H1 (cell line): Measurements from ENCODE around the gene SKAP2. TPM values are rescaled to one million over a fixed set of nuclear protein-coding genes. Genes with fewer than 3 reads are reported as not detected.

Experiments
- CTCF ChIA-PET: fragments of 300-600 bp; sonication (Branson Sonifier 250); formaldehyde crosslinking; loops from one replicate; lab custom pipeline; 2021; ENCODE audit not compliant: partially characterized antibody; lab: Charles Lee
- POLR2A ChIA-PET: fragments of 300-600 bp; sonication (Branson Sonifier 250); formaldehyde crosslinking; loops from one replicate; lab custom pipeline; 2021; ENCODE audit warnings: inconsistent platforms; ENCODE audit not compliant: partially characterized antibody; lab: Charles Lee
- DNase-seq, 2 experiments: peaks; one replicate each; pipeline versions ENCODE4 v3.0.0 to v3.0.0-alpha.2; 2010 to 2022; ENCODE audit warnings: low spot score in 2 of 2, low read depth in 1 of 2, mixed read lengths in 1 of 2
- FAIRE-seq: peaks from 2 replicates; lab custom pipeline; 2011; peaks lifted over from hg19 to GRCh38; lab: Jason Lieb, UNC
- H2AFZ ChIP-seq: 2 replicates; pipeline ENCODE4 v1.8.1; 2012; ENCODE audit warnings: low read length, inconsistent platforms
- H2AK5ac ChIP-seq: 2 replicates; pipeline ENCODE4 v1.6.1; 2013; ENCODE audit warnings: low read depth, low read length
- H2BK120ac ChIP-seq: replicated peaks from 2 replicates; pipeline ENCODE3; 2013; ENCODE audit warnings: low read depth, low read length, inconsistent platforms
- H2BK12ac ChIP-seq: 2 replicates; pipeline ENCODE4 v1.6.1; 2013; ENCODE audit warnings: low read depth, low read length
- H2BK15ac ChIP-seq: 2 replicates; pipeline ENCODE4 v1.6.1; 2013; ENCODE audit warnings: low read length
- H2BK20ac ChIP-seq: 2 replicates; pipeline ENCODE4 v1.6.1; 2013; ENCODE audit warnings: low read length
- H2BK5ac ChIP-seq: 2 replicates; pipeline ENCODE4 v1.6.1; 2013; ENCODE audit warnings: low read depth, low read length
- H3K14ac ChIP-seq: 2 replicates; pipeline ENCODE4 v1.6.1; 2013; ENCODE audit warnings: inconsistent platforms; ENCODE audit not compliant: insufficient read length
- H3K18ac ChIP-seq: 2 replicates; pipeline ENCODE4 v1.6.1; 2013; ENCODE audit warnings: low read length; ENCODE audit errors: extremely low read depth
- H3K23ac ChIP-seq: 2 replicates; pipeline ENCODE4 v1.6.1; 2013; ENCODE audit warnings: inconsistent platforms; ENCODE audit not compliant: insufficient read length
- H3K23me2 ChIP-seq: 2 replicates; pipeline ENCODE4 v1.6.1; 2013; ENCODE audit warnings: low read depth, low read length
- H3K27ac ChIP-seq: 2 replicates; pipeline ENCODE4 v1.6.1; 2011; ENCODE audit warnings: low read depth, low read length, inconsistent platforms
- H3K27me3 ChIP-seq, 4 experiments: replicated peaks in 1 of 4; 1 replicate in 1 of 4; 2 replicates in 3 of 4; pipeline versions ENCODE4 v1.6.1 to v1.8.1; 2011 to 2013; ENCODE audit warnings: low read length in 3 of 4, mild to moderate bottlenecking in 3 of 4, inconsistent platforms in 2 of 4, mixed read lengths in 2 of 4, moderate library complexity in 1 of 4; ENCODE audit not compliant: control insufficient read depth in 3 of 4, insufficient read depth in 3 of 4; ENCODE audit errors: extremely low read depth in 1 of 4
- H3K36me3 ChIP-seq, 4 experiments: 2 replicates each; pipeline versions ENCODE4 v1.6.1 to v1.8.1; 2011 to 2013; ENCODE audit warnings: mild to moderate bottlenecking in 4 of 4, low read length in 3 of 4, moderate library complexity in 2 of 4, control low read depth in 1 of 4, inconsistent platforms in 1 of 4; ENCODE audit not compliant: insufficient read depth in 4 of 4, control insufficient read depth in 2 of 4
- H3K4ac ChIP-seq: replicated peaks from 2 replicates; pipeline ENCODE3; 2013; ENCODE audit warnings: low read length, low read depth, mixed read lengths, inconsistent platforms; ENCODE audit not compliant: insufficient read length
- H3K4me1 ChIP-seq, 4 experiments: replicated peaks in 1 of 4; 1 replicate in 1 of 4; 2 replicates in 3 of 4; pipeline versions ENCODE4 v1.6.1 to v1.8.1; 2011 to 2013; ENCODE audit warnings: low read length in 3 of 4, inconsistent platforms in 2 of 4, mixed read lengths in 1 of 4; ENCODE audit not compliant: insufficient read depth in 4 of 4, control insufficient read depth in 3 of 4
- H3K4me2 ChIP-seq, 2 experiments: 2 replicates each; pipeline versions ENCODE4 v1.6.1 to v1.8.1; 2011 to 2013; ENCODE audit warnings: low read depth in 2 of 2, low read length in 2 of 2, control low read depth in 1 of 2, inconsistent platforms in 1 of 2, mild to moderate bottlenecking in 1 of 2; ENCODE audit not compliant: insufficient read depth in 1 of 2
- H3K4me3 ChIP-seq, 4 experiments: fragments of 200-600, 300-600 bp in 1 of 4; sonication (generic), shearing (Covaris generic), sonication (Bioruptor Twin) in 1 of 4; 2 replicates each; pipeline versions ENCODE4 v1.5.1 to v1.8.1; 2011 to 2016; ENCODE audit warnings: low read length in 4 of 4, low read depth in 3 of 4, control low read depth in 2 of 4, inconsistent platforms in 2 of 4, mild to moderate bottlenecking in 2 of 4, mixed read lengths in 1 of 4, moderate library complexity in 1 of 4; ENCODE audit not compliant: insufficient read depth in 2 of 4; ENCODE audit errors: extremely low read depth in 1 of 4
- H3K56ac ChIP-seq: replicated peaks from 2 replicates; pipeline ENCODE3; 2013; ENCODE audit warnings: low read depth, mild to moderate bottlenecking, mixed read lengths, low read length, inconsistent platforms; ENCODE audit not compliant: insufficient read length
- H3K79me1 ChIP-seq: 2 replicates; pipeline ENCODE4 v1.6.1; 2013; ENCODE audit warnings: low read depth, low read length, control low read depth
- H3K79me2 ChIP-seq, 2 experiments: 2 replicates each; pipeline versions ENCODE4 v1.6.1 to v1.8.1; 2012 to 2013; ENCODE audit warnings: low read length in 2 of 2, mild to moderate bottlenecking in 2 of 2, inconsistent platforms in 1 of 2; ENCODE audit not compliant: insufficient read depth in 2 of 2, control insufficient read depth in 1 of 2
- H3K9ac ChIP-seq, 4 experiments: replicated peaks in 1 of 4; 1 replicate in 1 of 4; 2 replicates in 3 of 4; pipeline versions ENCODE4 v1.6.1 to v1.8.1; 2011 to 2013; ENCODE audit warnings: low read depth in 3 of 4, low read length in 3 of 4, control low read depth in 2 of 4, mild to moderate bottlenecking in 2 of 4, moderate library complexity in 2 of 4, inconsistent platforms in 1 of 4; ENCODE audit errors: extremely low read depth in 1 of 4
- H3K9me3 ChIP-seq, 2 experiments: 2 replicates each; pipeline versions ENCODE4 v1.6.1 to v1.8.1; 2012 to 2013; ENCODE audit warnings: mild to moderate bottlenecking in 2 of 2, moderate library complexity in 2 of 2, control low read depth in 1 of 2, inconsistent platforms in 1 of 2, low read depth in 1 of 2, low read length in 1 of 2, mixed read lengths in 1 of 2; ENCODE audit not compliant: insufficient read depth in 2 of 2
- H4K20me1 ChIP-seq, 2 experiments: replicated peaks in 1 of 2; 2 replicates each; pipeline versions ENCODE3 to v1.8.1; 2011 to 2013; ENCODE audit warnings: inconsistent platforms in 2 of 2, low read length in 2 of 2, mild to moderate bottlenecking in 1 of 2; ENCODE audit not compliant: insufficient read depth in 2 of 2, control insufficient read depth in 1 of 2
- H4K5ac ChIP-seq: 2 replicates; pipeline ENCODE4 v1.6.1; 2013; ENCODE audit warnings: low read length, low read depth, mixed read lengths, inconsistent platforms; ENCODE audit not compliant: insufficient read length
- H4K8ac ChIP-seq: 2 replicates; pipeline ENCODE4 v1.8.0; 2013; ENCODE audit warnings: mild to moderate bottlenecking, moderate library complexity, low read length, inconsistent platforms; ENCODE audit not compliant: insufficient read depth; ENCODE audit errors: extremely low read depth
- H4K91ac ChIP-seq: replicated peaks from 2 replicates; pipeline ENCODE3; 2013; ENCODE audit warnings: low read length, mixed read lengths, inconsistent platforms; ENCODE audit not compliant: insufficient read length
- BACH1 ChIP-seq: IDR thresholded peaks from 2 replicates; pipeline ENCODE4 v1.6.1; 2012; ENCODE audit warnings: low read length, improper control_type of control experiment
- BRCA1 ChIP-seq: IDR thresholded peaks from 2 replicates; pipeline ENCODE4 v1.6.1; 2012; ENCODE audit warnings: low read depth, low read length, improper control_type of control experiment
- CBX5 ChIP-seq: fragments of 300-800, 300-1000 bp; sonication (generic); IDR thresholded peaks from 2 replicates; pipeline ENCODE4 v1.7.1; 2016; ENCODE audit warnings: antibody characterized with exemption, low read length, low read depth
- CBX8 ChIP-seq: fragments of 300-800, 300-1000 bp; sonication (generic); IDR thresholded peaks from 2 replicates; pipeline ENCODE4 v1.7.1; 2016; ENCODE audit warnings: low read depth, low read length, borderline replicate concordance
- CHD2 ChIP-seq: IDR thresholded peaks from 2 replicates; pipeline ENCODE4 v1.6.1; 2012; ENCODE audit warnings: low read length, improper control_type of control experiment
- CREB1 ChIP-seq: IDR thresholded peaks from 2 replicates; pipeline ENCODE4 v1.6.1; 2012; ENCODE audit warnings: inconsistent platforms
- HDAC2 ChIP-seq, 2 experiments: fragments of 300-600 bp in 1 of 2; sonication (generic) in 1 of 2; IDR thresholded peaks; 2 replicates each; pipeline ENCODE4 v1.6.1; 2011 to 2012; ENCODE audit warnings: low read depth in 2 of 2, low read length in 2 of 2, mild to moderate bottlenecking in 2 of 2, moderate library complexity in 2 of 2, borderline replicate concordance in 1 of 2, inconsistent platforms in 1 of 2
- POU5F1 ChIP-seq: IDR thresholded peaks from 2 replicates; pipeline ENCODE4 v1.6.1; 2011; ENCODE audit warnings: low read depth, mild to moderate bottlenecking, low read length, moderate library complexity
- RAD21 ChIP-seq, 2 experiments: IDR thresholded peaks in 1 of 2; conservative IDR thresholded peaks in 1 of 2; 2 replicates each; pipeline ENCODE4 v1.6.1; 2011; ENCODE audit warnings: low read depth in 2 of 2, low read length in 2 of 2, improper control_type of control experiment in 1 of 2, inconsistent platforms in 1 of 2, mild to moderate bottlenecking in 1 of 2, moderate library complexity in 1 of 2
- RNF2 ChIP-seq: fragments of 200-900, 300-1000 bp; sonication (generic); IDR thresholded peaks from 2 replicates; pipeline ENCODE4 v1.7.1; 2016; ENCODE audit warnings: borderline replicate concordance, low read depth, mild to moderate bottlenecking, antibody characterized with exemption, low read length; ENCODE audit not compliant: poor library complexity, severe bottlenecking; ENCODE audit errors: missing control alignments
- RXRA ChIP-seq: IDR thresholded peaks from 2 replicates; pipeline ENCODE4 v1.6.1; 2011; ENCODE audit warnings: low read depth, mild to moderate bottlenecking, low read length, moderate library complexity; ENCODE audit not compliant: insufficient read depth
- SAP30 ChIP-seq: fragments of 300-600 bp; sonication (generic); IDR thresholded peaks from 2 replicates; pipeline ENCODE4 v1.7.1; 2012; ENCODE audit warnings: low read length, moderate library complexity, mild to moderate bottlenecking, inconsistent platforms; ENCODE audit not compliant: insufficient read depth, insufficient replicate concordance
- SIX5 ChIP-seq: IDR thresholded peaks from 2 replicates; pipeline ENCODE4 v1.6.1; 2011; ENCODE audit warnings: mild to moderate bottlenecking, low read depth, low read length
- SUZ12 ChIP-seq: fragments of 200-600 bp; sonication (generic); IDR thresholded peaks from 2 replicates; pipeline ENCODE4 v1.6.1; 2012; ENCODE audit warnings: mild to moderate bottlenecking, inconsistent platforms, low read length, moderate library complexity, mixed read lengths
- TEAD4 ChIP-seq: IDR thresholded peaks from 2 replicates; pipeline ENCODE4 v1.6.1; 2012; ENCODE audit warnings: low read depth, low read length, inconsistent platforms, mixed read lengths
- WGBS, 2 experiments: shearing (Covaris generic) in 1 of 2; methylation state at CpG; one replicate each; pipeline versions ENCODE4 v1.1.6 to v1.1.7; 2013 to 2015; ENCODE audit warnings: low lambda C conversion rate in 2 of 2, mixed read lengths in 2 of 2, inconsistent platforms in 1 of 2, low coverage in 1 of 2, missing lambda C conversion rate in 1 of 2; ENCODE audit not compliant: insufficient replicate concordance in 2 of 2, insufficient coverage in 1 of 2, insufficient read length in 1 of 2; ENCODE audit errors: extremely low coverage in 1 of 2, missing lambda C conversion rate in 1 of 2; 5-methylcytosine and 5-hydroxymethylcytosine counted together
- polyA plus RNA-seq, 7 experiments: library from polyadenylated mRNA; depleted of rRNA in 3 of 7; stranded (reverse) in 5 of 7; unstranded in 2 of 7; fragments of >200 nt in 5 of 7; fragments of 200-250 nt in 2 of 7; gene quantifications; 1 replicate in 5 of 7; 2 replicates in 1 of 7; 4 replicates in 1 of 7; pipeline versions ENCODE4 v1.2.1 to v1.2.3, GENCODE V29; 2011 to 2013; ENCODE audit warnings: missing spikeins in 2 of 7, mixed read lengths in 2 of 7
- total RNA-seq: library from RNA; stranded (reverse); fragmentation: NEBNext Ultra II Directional; extraction: Animal tissue kit (Norgen Biotek cat#: 25700); gene quantifications from 2 replicates; pipeline ENCODE4 v1.2.1, GENCODE V29; 2021

The SKAP2 gene
- total and polyA plus RNA-seq, 2 of the 8 experiments (the other 6 are each of a cell fraction or from before 2014, with no cell fraction given) = 0.53 to 5.1 TPM

- Histone ChIP-seq H4K8ac (no peak overlapping the region), H4K91ac (no peak overlapping the region), H2BK120ac (no peak overlapping the region), H3K79me2 (no peaks in the 10 kb centered on the region), H2AK5ac (no peak overlapping the region), H2BK15ac (no peak overlapping the region), H4K5ac (no peak overlapping the region), H2BK5ac (no peak overlapping the region), H3K23ac (no peak overlapping the region), H3K4me2 (no peak overlapping the region), H3K18ac (no peak overlapping the region), H4K20me1 (no peaks in the 10 kb centered on the region), H3K79me1 (no peaks in the 10 kb centered on the region), H3K14ac (no peak overlapping the region), H3K4me3 (no peak overlapping the region), H2BK12ac (no peak overlapping the region), H3K23me2 (no peaks in the 10 kb centered on the region), H2BK20ac (no peak overlapping the region), H3K4me1 (no peaks in the 10 kb centered on the region), H3K9ac (no peak overlapping the region), H2AFZ (no peak overlapping the region), H3K27ac (no peak overlapping the region), H3K4ac (no peak overlapping the region), H3K36me3 (no peaks in the 10 kb centered on the region), H3K27me3 (no peaks in the 10 kb centered on the region; a peak in 1 of 7 replicates), H3K56ac (no peak overlapping the region), H3K9me3 (no peaks in the 10 kb centered on the region)
- 95% methylated on average over 1 of the region's 1 CpG; no CpG with 5 or more reads in 1 of the 2 experiments for WGBS, 2 experiments
- ChIA-PET CTCF (no interaction called here), POLR2A (no interaction called here)
- DNase-seq (no peak), FAIRE-seq (no peak)
- no peak for TF ChIP-seq SUZ12
- no peak for TF ChIP-seq SAP30
- TF ChIP-seq HDAC2 (IDR thresholded peaks at IDR 0.05; ENCODE audit: borderline replicate concordance in 1 of 2, low read depth in 2 of 2, low read length in 2 of 2) = no peak
- TF ChIP-seq BRCA1 = no peak
- no peak for TF ChIP-seq TEAD4
- no peak for TF ChIP-seq RNF2
- TF ChIP-seq SIX5 = no peak
- TF ChIP-seq POU5F1 = no peak
- no peak for TF ChIP-seq CBX5
- no peak for TF ChIP-seq BACH1
- no peak for TF ChIP-seq CREB1
- no peak for TF ChIP-seq RXRA
- no peak for TF ChIP-seq CBX8
- TF ChIP-seq CHD2 = no peak
- TF ChIP-seq RAD21 (IDR thresholded peaks at IDR 0.05 in 1 of 2, conservative IDR thresholded peaks at IDR 0.05 in 1 of 2; ENCODE audit: low read depth in 2 of 2, low read length in 2 of 2) = no peak
Observed at GRCh38 chr7:26897928-26898327, 33.5 kb upstream of the SKAP2 start.
